Esophagus muscularis mucosa (tissue), 3 donors: Measurements from ENCODE around the gene TAOK1.

Experiments
- POLR2A ChIP-seq: fragments of 450-650 bp; IDR thresholded peaks from one replicate; pipeline ENCODE4 v1.6.1; 2017; ENCODE audit warnings: antibody characterized with exemption, moderate library complexity, mild to moderate bottlenecking, low read depth
- POLR2AphosphoS5 ChIP-seq, 2 donors: sonication (generic); formaldehyde crosslinking; IDR thresholded peaks; one replicate each; pipeline ENCODE4 v1.6.1; 2017; ENCODE audit warnings: antibody characterized with exemption in 2 of 2
- TF ChIP-seq, protein P1 (sequence below), 3 experiments: fragments of 200-600 bp in 2 of 3; fragments of 450-650 bp in 1 of 3; sonication (generic) in 2 of 3; IDR thresholded peaks; one replicate each; pipeline ENCODE4 v1.5.1; 2017 to 2019; ENCODE audit warnings: antibody characterized with exemption in 3 of 3, mild to moderate bottlenecking in 2 of 3, moderate library complexity in 1 of 3

DNA sequence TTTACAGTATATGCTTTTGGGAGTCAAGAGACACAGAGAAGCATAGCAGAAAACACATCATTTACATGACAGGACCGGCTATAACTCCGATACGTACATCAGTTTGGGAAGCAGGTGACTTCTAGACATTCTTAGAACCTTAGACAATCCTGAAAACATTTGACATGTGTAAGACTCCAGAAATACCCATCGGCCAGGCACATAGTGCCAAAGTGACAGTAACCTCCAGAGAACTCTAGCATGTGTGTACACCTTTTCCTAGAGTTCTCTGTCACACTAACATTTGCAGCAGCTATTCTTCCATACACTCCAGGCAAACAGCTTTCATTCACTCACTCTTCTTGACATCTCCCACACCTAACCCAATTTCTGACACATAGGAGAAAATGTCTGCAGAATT is 3.4 kb upstream of the TAOK1 start:
- TF ChIP-seq, protein P1, sequence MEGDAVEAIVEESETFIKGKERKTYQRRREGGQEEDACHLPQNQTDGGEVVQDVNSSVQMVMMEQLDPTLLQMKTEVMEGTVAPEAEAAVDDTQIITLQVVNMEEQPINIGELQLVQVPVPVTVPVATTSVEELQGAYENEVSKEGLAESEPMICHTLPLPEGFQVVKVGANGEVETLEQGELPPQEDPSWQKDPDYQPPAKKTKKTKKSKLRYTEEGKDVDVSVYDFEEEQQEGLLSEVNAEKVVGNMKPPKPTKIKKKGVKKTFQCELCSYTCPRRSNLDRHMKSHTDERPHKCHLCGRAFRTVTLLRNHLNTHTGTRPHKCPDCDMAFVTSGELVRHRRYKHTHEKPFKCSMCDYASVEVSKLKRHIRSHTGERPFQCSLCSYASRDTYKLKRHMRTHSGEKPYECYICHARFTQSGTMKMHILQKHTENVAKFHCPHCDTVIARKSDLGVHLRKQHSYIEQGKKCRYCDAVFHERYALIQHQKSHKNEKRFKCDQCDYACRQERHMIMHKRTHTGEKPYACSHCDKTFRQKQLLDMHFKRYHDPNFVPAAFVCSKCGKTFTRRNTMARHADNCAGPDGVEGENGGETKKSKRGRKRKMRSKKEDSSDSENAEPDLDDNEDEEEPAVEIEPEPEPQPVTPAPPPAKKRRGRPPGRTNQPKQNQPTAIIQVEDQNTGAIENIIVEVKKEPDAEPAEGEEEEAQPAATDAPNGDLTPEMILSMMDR (IDR thresholded peaks at IDR 0.05) = no peak
- no peak for TF ChIP-seq POLR2AphosphoS5 (IDR thresholded peaks at IDR 0.05)
- no peak for TF ChIP-seq POLR2A
